Measurements from ENCODE around the gene PRELID1. TPM values are rescaled to one million over a fixed set of nuclear protein-coding genes. Genes with fewer than 3 reads are reported as not detected.

PRELID1 gene
- total and polyA plus RNA-seq, 10 of the 15 experiments (the other 5 are each of a cell fraction or from before 2014, with no cell fraction given), result 30.9 to 584 (median 254) TPM

- TF ChIP-seq PRDM15 (CRISPR knock-in tag; IDR thresholded peaks at IDR 0.05), result no peak
- TF ChIP-seq HDAC2 (IDR thresholded peaks at IDR 0.05), result no peak
- TF ChIP-seq POU2F2 (IDR thresholded peaks at IDR 0.05; ENCODE audit: borderline replicate concordance, low read depth, low read length), result 0 out of 3 replicates have a peak, but pooled peaks have one; percentile 22
- no peak for TF ChIP-seq USF1 (IDR thresholded peaks at IDR 0.05; ENCODE audit: borderline replicate concordance, extremely low read length, insufficient read depth, low read depth, low read length)
- TF ChIP-seq NR2F1 (conservative IDR thresholded peaks at IDR 0.05), result no peak
- no peak for TF ChIP-seq NFXL1 (IDR thresholded peaks at IDR 0.05; ENCODE audit: borderline replicate concordance)
- TF ChIP-seq BHLHE40 (IDR thresholded peaks at IDR 0.05; ENCODE audit: borderline replicate concordance in 1 of 2, low read depth in 2 of 2, low read length in 1 of 2), result no peak
- TF ChIP-seq IKZF1 (conservative IDR thresholded peaks at IDR 0.05), result 0 out of 2 replicates have a peak, but pooled peaks have one; percentile 18
- TF ChIP-seq GABPA (IDR thresholded peaks at IDR 0.05; ENCODE audit: low read depth), result no peak
- TF ChIP-seq SMC3 (IDR thresholded peaks at IDR 0.05; ENCODE audit: borderline replicate concordance, low read length), result peak; percentile 66
- no peak for TF ChIP-seq PBX3 (IDR thresholded peaks at IDR 0.05; ENCODE audit: insufficient replicate concordance, low read depth, low read length)
- no peak for TF ChIP-seq ZNF622 (IDR thresholded peaks at IDR 0.05)
- no peak for TF ChIP-seq ZSCAN29 (IDR thresholded peaks at IDR 0.05)
- TF ChIP-seq FOXK2 (IDR thresholded peaks at IDR 0.05), result no peak
- no peak for TF ChIP-seq MYB (IDR thresholded peaks at IDR 0.05; ENCODE audit: borderline replicate concordance, low read depth, low read length)
- TF ChIP-seq TAF1 (IDR thresholded peaks at IDR 0.05; ENCODE audit: borderline replicate concordance, low read depth, low read length), result no peak
- peak; percentile 63; the same call in 1 of the 2 replicates for TF ChIP-seq YY1 (IDR thresholded peaks at IDR 0.05; ENCODE audit: low read depth, low read length)
- no peak for TF ChIP-seq SRF (IDR thresholded peaks at IDR 0.05; ENCODE audit: low read depth in 2 of 2, low read length in 2 of 2)
- TF ChIP-seq TCF3 (IDR thresholded peaks at IDR 0.05; ENCODE audit: borderline replicate concordance, insufficient read depth, low read depth, low read length), result 0 out of 2 replicates have a peak, but pooled peaks have one; percentile 56
- TF ChIP-seq MTA3 (IDR thresholded peaks at IDR 0.05; ENCODE audit: borderline replicate concordance, low read length), result no peak
- TF ChIP-seq ZNF207 (IDR thresholded peaks at IDR 0.05; ENCODE audit: borderline replicate concordance), result no peak
- TF ChIP-seq EGR1 (IDR thresholded peaks at IDR 0.05; ENCODE audit: borderline replicate concordance in 1 of 2, low read depth in 2 of 2, low read length in 2 of 2), result no peak
- TF ChIP-seq STAT3 (IDR thresholded peaks at IDR 0.05; ENCODE audit: low read depth, low read length), result no peak
- no peak for TF ChIP-seq MAX (IDR thresholded peaks at IDR 0.05; ENCODE audit: low read depth, low read length)
Measured at GRCh38 chr5:177309351-177310191, 6.0 kb downstream of the PRELID1 start (continued).
